ENCODE data around the gene ATXN10. TPM values are rescaled to one million over a fixed set of nuclear protein-coding genes. Genes with fewer than 3 reads are reported as not detected.

Gene ATXN10
- total RNA-seq, 4 donors from 2014 or later: 35.5 to 83.3 (median 51.1) TPM

GRCh38 chr22:45834241-45834640 is 162.6 kb downstream of the ATXN10 start:
- intact Hi-C loops (cut with DNase I; ENCODE audit: low total_unique reads): no loop called here
- DNase-seq (ENCODE audit: low spot score in 2 of 2): no peak
- no peak for TF ChIP-seq CTCF (IDR thresholded peaks at IDR 0.05)
- no peak for TF ChIP-seq POLR2A (IDR thresholded peaks at IDR 0.05)
- H3K4me3 ChIP-seq (ENCODE audit: low read depth, poor library complexity, severe bottlenecking): no peak overlapping the region
- 64 to 67% methylated on average over 5 of the region's 5 CpGs for WGBS, 2 donors

DNA sequence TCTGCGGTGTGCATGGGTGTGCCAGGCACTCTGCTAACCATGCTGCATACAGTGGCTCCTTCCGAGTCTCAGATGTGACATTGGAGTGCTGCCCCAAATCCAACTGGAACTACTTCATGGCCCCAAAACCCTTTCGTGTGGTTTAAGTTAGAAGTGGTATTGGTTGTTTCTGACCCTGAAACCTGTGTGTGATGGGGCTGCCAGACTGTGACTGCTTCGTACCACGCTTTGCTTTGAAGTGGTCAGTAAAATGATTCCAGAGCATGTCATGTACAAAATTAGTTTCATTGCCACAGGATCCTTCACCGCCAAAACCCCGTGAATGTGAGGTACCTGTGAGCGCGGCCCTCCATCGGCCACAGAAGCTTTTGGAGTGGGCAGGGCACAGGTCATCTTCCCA is 163.2 kb downstream of the ATXN10 start:
- DNase-seq (ENCODE audit: low spot score in 2 of 2): no peak
- 84 to 87% methylated on average over 10 of the region's 10 CpGs for WGBS, 2 donors
- TF ChIP-seq CTCF (IDR thresholded peaks at IDR 0.05) (no peak), POLR2A (IDR thresholded peaks at IDR 0.05) (no peak)
- intact Hi-C loops (cut with DNase I; ENCODE audit: low total_unique reads): no loop called here
- H3K4me3 ChIP-seq (ENCODE audit: low read depth, poor library complexity, severe bottlenecking): no peak overlapping the region

- 90 to 92% methylated on average over 8 of the region's 8 CpGs for WGBS, 2 donors
- intact Hi-C loops (cut with DNase I; ENCODE audit: low total_unique reads): no loop called here
- no peak for DNase-seq (ENCODE audit: low spot score in 2 of 2)
- no peak for TF ChIP-seq CTCF (IDR thresholded peaks at IDR 0.05)
- no peak for TF ChIP-seq POLR2A (IDR thresholded peaks at IDR 0.05)
- H3K4me3 ChIP-seq (ENCODE audit: low read depth, poor library complexity, severe bottlenecking): no peak overlapping the region
Measured at GRCh38 chr22:45836418-45837169, 165.0 kb downstream of the ATXN10 start.

GRCh38 chr22:45837508-45837907 is 165.9 kb downstream of the ATXN10 start:
- no peak for DNase-seq (ENCODE audit: low spot score in 2 of 2)
- H3K4me3 ChIP-seq (ENCODE audit: low read depth, poor library complexity, severe bottlenecking): no peak overlapping the region
- TF ChIP-seq CTCF (IDR thresholded peaks at IDR 0.05) (no peak), POLR2A (IDR thresholded peaks at IDR 0.05) (no peak)
- 92 to 98% methylated on average over 7 of the region's 7 CpGs for WGBS, 2 donors
- intact Hi-C loops (cut with DNase I; ENCODE audit: low total_unique reads): no loop called here

DNA sequence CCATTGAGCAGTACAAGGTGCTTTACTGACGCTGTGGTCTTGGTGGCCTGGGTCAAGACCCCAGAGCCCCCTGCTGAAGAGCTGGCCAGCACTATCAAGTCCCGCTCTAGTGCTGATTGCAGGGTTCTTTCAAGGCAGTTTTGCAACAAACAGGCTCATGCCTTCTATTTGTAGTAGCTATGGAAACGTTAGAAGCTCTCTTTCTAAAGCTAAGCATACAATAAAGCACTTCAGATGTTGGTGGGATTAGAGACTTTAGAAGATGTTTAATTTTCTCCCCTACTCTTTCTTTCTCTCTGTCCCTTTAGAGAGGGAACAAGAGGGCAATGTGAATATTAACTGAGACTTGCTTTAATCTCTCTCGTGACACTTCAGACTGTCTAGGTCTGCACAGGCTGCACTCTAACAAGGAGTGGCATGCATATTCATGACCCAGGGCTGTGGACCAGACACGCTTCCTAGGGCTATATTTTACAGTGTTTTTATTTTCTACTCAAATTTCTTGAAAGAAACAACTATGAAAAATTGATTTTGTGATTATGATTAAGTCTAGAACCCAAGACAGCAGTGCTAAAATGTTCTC is 166.8 kb downstream of the ATXN10 start:
- intact Hi-C loops (cut with DNase I; ENCODE audit: low total_unique reads): no loop called here
- H3K4me3 ChIP-seq (ENCODE audit: low read depth, poor library complexity, severe bottlenecking): no peak overlapping the region
- DNase-seq (ENCODE audit: low spot score in 2 of 2): no peak
- no peak for TF ChIP-seq CTCF (IDR thresholded peaks at IDR 0.05)
- no peak for TF ChIP-seq POLR2A (IDR thresholded peaks at IDR 0.05)
- 78 to 80% methylated on average over 5 of the region's 5 CpGs for WGBS, 2 donors

All from lower leg skin (tissue), 4 donors.